Fibroblast of lung (primary cell): Measurements from ENCODE around the gene ATP9B. TPM values are rescaled to one million over a fixed set of nuclear protein-coding genes. Genes with fewer than 3 reads are reported as not detected.

Experiments used
- DNase-seq, 2 donors: peaks; one replicate each; pipeline versions ENCODE4 v3.0.0 to v3.0.0-alpha.2; 2010; ENCODE audit warnings: low read depth in 2 of 2
- H2AFZ ChIP-seq: 2 replicates; pipeline ENCODE4 v1.5.1; 2012; ENCODE audit warnings: low read length, control low read depth, inconsistent platforms
- H3K27ac ChIP-seq: 2 replicates; pipeline ENCODE4 v1.5.1; 2011; ENCODE audit warnings: low read length, control low read depth; ENCODE audit not compliant: insufficient read depth
- H3K27me3 ChIP-seq: 2 replicates; pipeline ENCODE4 v1.5.1; 2011; ENCODE audit warnings: mild to moderate bottlenecking, low read length; ENCODE audit not compliant: control insufficient read depth, insufficient read depth
- H3K36me3 ChIP-seq: 2 replicates; pipeline ENCODE4 v1.5.1; 2011; ENCODE audit warnings: low read length; ENCODE audit not compliant: control insufficient read depth, insufficient read depth
- H3K4me1 ChIP-seq: 2 replicates; pipeline ENCODE4 v1.5.1; 2011; ENCODE audit warnings: low read length; ENCODE audit not compliant: control insufficient read depth, insufficient read depth; ENCODE audit errors: extremely low read depth
- H3K4me2 ChIP-seq: 2 replicates; pipeline ENCODE4 v1.5.1; 2011; ENCODE audit warnings: low read length, control low read depth; ENCODE audit not compliant: insufficient read depth; ENCODE audit errors: extremely low read depth
- H3K4me3 ChIP-seq, 4 experiments: fragments of 200-600 bp in 1 of 4; sonication (generic) in 1 of 4; replicated peaks in 1 of 4; 2 replicates each; pipeline ENCODE4 v1.5.1; 2011 to 2016; ENCODE audit warnings: low read length in 4 of 4, low read depth in 3 of 4, mild to moderate bottlenecking in 3 of 4, control low read depth in 2 of 4, inconsistent platforms in 1 of 4, mixed read lengths in 1 of 4; ENCODE audit not compliant: insufficient read depth in 1 of 4; ENCODE audit errors: control extremely low read depth in 1 of 4
- H3K79me2 ChIP-seq: 2 replicates; pipeline ENCODE4 v1.5.1; 2012; ENCODE audit warnings: mild to moderate bottlenecking, low read length, inconsistent platforms; ENCODE audit not compliant: control insufficient read depth, insufficient read depth
- H3K9ac ChIP-seq: 2 replicates; pipeline ENCODE4 v1.5.1; 2011; ENCODE audit warnings: mild to moderate bottlenecking, low read length, control low read depth; ENCODE audit not compliant: insufficient read depth
- H3K9me3 ChIP-seq: 2 replicates; pipeline ENCODE4 v1.5.1; 2012; ENCODE audit warnings: low read depth, low read length; ENCODE audit not compliant: control insufficient read depth, insufficient read depth
- H4K20me1 ChIP-seq: 2 replicates; pipeline ENCODE4 v1.5.1; 2011; ENCODE audit warnings: low read length; ENCODE audit not compliant: control insufficient read depth, insufficient read depth; ENCODE audit errors: extremely low read depth
- EZH2 ChIP-seq: IDR thresholded peaks from 2 replicates; pipeline ENCODE4 v1.5.1; 2012; ENCODE audit warnings: low read length, control low read depth, mild to moderate bottlenecking; ENCODE audit errors: missing control alignments
- polyA plus RNA-seq, 2 donors: library from polyadenylated mRNA; depleted of rRNA in 1 of 2; stranded (reverse) in 1 of 2; unstranded in 1 of 2; fragments of >200 nt; gene quantifications; 2 replicates each; pipeline ENCODE4 v1.2.1, GENCODE V29; 2011 to 2012; ENCODE audit warnings: missing spikeins in 1 of 2
- total RNA-seq: library from RNA; depleted of rRNA; stranded (reverse); fragments of >200 nt; gene quantifications from 2 replicates; pipeline ENCODE4 v1.2.1, GENCODE V29; 2014
- TF ChIP-seq, protein P1 (sequence below), 2 donors: IDR thresholded peaks in 1 of 2; conservative IDR thresholded peaks in 1 of 2; 1 replicate in 1 of 2; 2 replicates in 1 of 2; pipeline ENCODE4 v1.5.1; 2011 to 2012; ENCODE audit warnings: low read length in 2 of 2, control low read depth in 1 of 2, inconsistent platforms in 1 of 2, low read depth in 1 of 2, mild to moderate bottlenecking in 1 of 2

ATP9B gene
- total and polyA plus RNA-seq, 2 donors (not counting 1 experiment from before 2014, with no cell fraction given) = 11.2 to 27.7 TPM

DNA sequence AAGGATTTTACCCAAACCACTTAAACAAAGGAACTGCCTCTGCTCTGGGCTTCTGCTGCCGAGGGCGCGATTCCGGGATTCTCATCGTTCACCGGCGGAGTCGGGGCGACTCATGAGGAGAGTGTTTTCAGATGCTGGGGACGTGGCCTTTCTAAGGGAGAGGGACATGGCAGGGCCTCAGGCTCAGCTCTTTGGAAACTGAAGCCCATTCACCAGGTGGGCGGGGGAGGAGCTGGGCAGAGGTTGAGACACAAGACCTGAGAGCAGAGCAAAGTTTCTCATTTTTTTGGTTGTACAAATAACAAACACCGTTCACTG is 356.3 kb downstream of the ATP9B start:
- H3K27me3 ChIP-seq = no peaks in the 10 kb centered on the region
- no peak overlapping the region for H3K27ac ChIP-seq
- H3K9me3 ChIP-seq = no peaks in the 10 kb centered on the region

DNA sequence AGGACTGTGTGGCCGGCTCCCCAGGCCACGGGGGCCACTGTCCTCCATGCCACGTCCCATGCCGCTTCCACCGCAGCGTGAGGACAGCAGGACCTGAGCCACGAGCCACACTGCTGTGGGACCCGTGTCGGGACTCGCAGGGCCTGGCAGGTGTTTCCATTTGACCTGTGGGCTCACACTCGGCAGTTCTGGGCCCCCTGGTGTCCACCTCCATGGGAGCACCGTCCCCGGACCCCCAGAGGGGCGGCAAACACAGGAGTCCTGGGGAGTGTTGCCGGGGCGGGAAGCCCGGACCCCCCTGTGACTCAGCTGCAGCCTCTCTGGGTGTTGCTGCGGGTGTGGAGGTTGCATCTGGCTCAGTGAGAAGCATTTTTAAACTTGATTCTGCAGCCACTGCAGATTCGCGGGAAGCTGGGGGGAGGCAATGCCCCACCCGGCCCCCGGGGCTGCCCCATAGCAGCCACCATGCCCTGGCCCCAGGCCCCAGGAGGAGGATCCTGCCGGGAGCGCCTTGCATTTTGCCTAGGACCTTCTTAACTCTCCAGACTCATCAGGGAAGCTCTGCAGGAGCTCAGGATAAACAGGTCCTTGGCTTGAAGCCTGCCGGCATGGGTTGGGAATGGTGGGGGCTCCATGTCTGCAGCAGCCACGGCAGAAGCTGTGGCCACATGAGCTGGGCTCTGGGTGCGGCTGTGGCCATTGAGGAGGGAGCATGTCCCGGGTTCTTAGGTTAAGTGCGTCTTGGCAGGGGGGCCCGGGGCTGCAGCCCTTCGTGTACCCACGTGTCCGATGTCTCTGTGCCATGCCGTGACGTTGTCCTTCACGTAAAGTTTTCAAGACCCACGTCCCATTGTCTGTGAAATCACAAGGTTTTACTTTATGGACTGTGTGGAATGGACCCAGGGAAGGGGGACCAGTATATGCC is 357.4 kb downstream of the ATP9B start:
- no peaks in the 10 kb centered on the region for H3K36me3 ChIP-seq
- no peak overlapping the region for H2AFZ ChIP-seq
- no peak for TF ChIP-seq EZH2
- TF ChIP-seq, protein P1, sequence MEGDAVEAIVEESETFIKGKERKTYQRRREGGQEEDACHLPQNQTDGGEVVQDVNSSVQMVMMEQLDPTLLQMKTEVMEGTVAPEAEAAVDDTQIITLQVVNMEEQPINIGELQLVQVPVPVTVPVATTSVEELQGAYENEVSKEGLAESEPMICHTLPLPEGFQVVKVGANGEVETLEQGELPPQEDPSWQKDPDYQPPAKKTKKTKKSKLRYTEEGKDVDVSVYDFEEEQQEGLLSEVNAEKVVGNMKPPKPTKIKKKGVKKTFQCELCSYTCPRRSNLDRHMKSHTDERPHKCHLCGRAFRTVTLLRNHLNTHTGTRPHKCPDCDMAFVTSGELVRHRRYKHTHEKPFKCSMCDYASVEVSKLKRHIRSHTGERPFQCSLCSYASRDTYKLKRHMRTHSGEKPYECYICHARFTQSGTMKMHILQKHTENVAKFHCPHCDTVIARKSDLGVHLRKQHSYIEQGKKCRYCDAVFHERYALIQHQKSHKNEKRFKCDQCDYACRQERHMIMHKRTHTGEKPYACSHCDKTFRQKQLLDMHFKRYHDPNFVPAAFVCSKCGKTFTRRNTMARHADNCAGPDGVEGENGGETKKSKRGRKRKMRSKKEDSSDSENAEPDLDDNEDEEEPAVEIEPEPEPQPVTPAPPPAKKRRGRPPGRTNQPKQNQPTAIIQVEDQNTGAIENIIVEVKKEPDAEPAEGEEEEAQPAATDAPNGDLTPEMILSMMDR (conservative IDR thresholded peaks at IDR 0.05 in 1 of 2, IDR thresholded peaks at IDR 0.05 in 1 of 2; ENCODE audit: low read depth in 1 of 2, low read length in 2 of 2) = no peak
- no peak overlapping the region for H3K27ac ChIP-seq
- no peaks in the 10 kb centered on the region for H3K4me1 ChIP-seq
- no peak for DNase-seq
- no peaks in the 10 kb centered on the region for H3K79me2 ChIP-seq
- H3K4me2 ChIP-seq = no peak overlapping the region
- no peak overlapping the region for H3K4me3 ChIP-seq
- no peak overlapping the region for H3K9ac ChIP-seq
- no peaks in the 10 kb centered on the region for H3K27me3 ChIP-seq
- H3K9me3 ChIP-seq = no peaks in the 10 kb centered on the region
- H4K20me1 ChIP-seq = no peaks in the 10 kb centered on the region

More for the DNA sequence above, 356.3 kb downstream of the ATP9B start:
- H3K36me3 ChIP-seq = no peaks in the 10 kb centered on the region
- no peak overlapping the region for H3K4me3 ChIP-seq
- H3K79me2 ChIP-seq = no peaks in the 10 kb centered on the region
- no peak for DNase-seq
- H2AFZ ChIP-seq = no peak overlapping the region
- H3K4me2 ChIP-seq = no peak overlapping the region
- TF ChIP-seq, protein P1 (conservative IDR thresholded peaks at IDR 0.05 in 1 of 2, IDR thresholded peaks at IDR 0.05 in 1 of 2; ENCODE audit: low read depth in 1 of 2, low read length in 2 of 2) = no peak
- no peak for TF ChIP-seq EZH2
- no peaks in the 10 kb centered on the region for H4K20me1 ChIP-seq
- no peak overlapping the region for H3K9ac ChIP-seq
- no peaks in the 10 kb centered on the region for H3K4me1 ChIP-seq

DNA sequence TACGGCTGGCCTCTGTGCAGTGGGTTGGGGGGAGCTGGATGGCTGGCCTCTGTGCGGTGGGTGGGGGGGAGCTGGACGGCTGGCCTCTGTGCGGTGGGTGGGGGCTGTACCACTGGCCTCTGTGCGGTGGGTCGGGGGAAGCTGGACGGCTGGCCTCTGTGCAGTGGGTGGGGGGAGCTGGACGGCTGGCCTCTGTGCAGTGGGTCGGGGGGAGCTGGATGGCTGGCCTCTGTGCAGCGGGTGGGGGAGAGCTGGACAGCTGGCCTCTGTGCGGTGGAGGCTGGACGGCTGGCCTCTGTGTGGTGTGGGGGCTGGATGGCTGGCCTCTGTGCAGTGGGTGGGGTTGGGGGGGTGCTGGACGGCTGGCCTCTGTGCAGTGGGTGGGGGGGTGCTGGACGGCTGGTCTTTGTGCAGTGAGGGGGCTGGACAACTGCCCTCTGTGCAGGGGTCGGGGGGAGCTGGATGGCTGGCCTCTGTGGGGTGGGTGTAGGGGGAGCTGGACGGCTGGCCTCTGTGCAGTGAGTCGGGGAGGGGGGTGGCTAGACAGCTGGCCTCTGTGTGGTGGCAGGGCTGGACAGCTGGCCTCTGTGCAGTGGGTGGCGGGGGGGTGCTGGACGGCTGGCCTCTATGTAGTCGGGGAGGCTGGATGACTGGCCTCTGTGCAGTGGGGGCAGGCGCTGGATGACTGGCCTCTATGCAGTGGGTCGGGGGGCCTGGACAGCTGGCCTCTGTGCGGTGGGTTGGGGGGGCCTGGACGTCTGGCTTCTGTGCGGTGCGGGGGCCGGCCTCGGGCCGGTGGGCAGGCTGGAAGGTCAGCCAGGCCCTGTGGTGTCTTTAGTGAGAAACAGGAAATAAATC is 358.4 kb downstream of the ATP9B start:
- no peak for DNase-seq
- Histone ChIP-seq H3K27ac (no peak overlapping the region), H3K4me1 (no peaks in the 10 kb centered on the region), H4K20me1 (no peaks in the 10 kb centered on the region), H3K9me3 (no peaks in the 10 kb centered on the region), H3K4me2 (no peak overlapping the region), H3K4me3 (no peak overlapping the region), H3K9ac (no peak overlapping the region), H3K79me2 (no peaks in the 10 kb centered on the region), H3K27me3 (no peaks in the 10 kb centered on the region), H3K36me3 (no peaks in the 10 kb centered on the region), H2AFZ (no peak overlapping the region)
- no peak for TF ChIP-seq EZH2
- TF ChIP-seq, protein P1 (conservative IDR thresholded peaks at IDR 0.05 in 1 of 2, IDR thresholded peaks at IDR 0.05 in 1 of 2; ENCODE audit: low read depth in 1 of 2, low read length in 2 of 2) = no peak
